ENCODE results near the gene OR2L8.

Gene OR2L8

GRCh38 chr1:247964933-247965332 lies 16.3 kb downstream of the OR2L8 start, which contains the start of gene OR2AK2:
Gene OR2AK2, plus strand, starts transcription at chr1:247965233. Its CDS starts 144 bp downstream, at chr1:247965377.
- TF ChIP-seq CTCF (IDR thresholded peaks at IDR 0.05; ENCODE audit: low read length, missing control alignments), result no peak
- no peak for DNase-seq (ENCODE audit: low read depth)
- H3K4me3 ChIP-seq (replicated peaks; ENCODE audit: low read depth, low read length), result no peak within 1 kb of the TSS

- DNase-seq (ENCODE audit: low read depth), result no peak
- no peak overlapping the region for H3K4me3 ChIP-seq (replicated peaks; ENCODE audit: low read depth, low read length)
- TF ChIP-seq CTCF (IDR thresholded peaks at IDR 0.05; ENCODE audit: low read length, missing control alignments), result no peak
Observed at GRCh38 chr1:247966532-247967204, 18.0 kb downstream of the OR2L8 start.

- no peak for DNase-seq (ENCODE audit: low read depth)
- TF ChIP-seq CTCF (IDR thresholded peaks at IDR 0.05; ENCODE audit: low read length, missing control alignments), result no peak
Observed at GRCh38 chr1:247992986-247993385, 44.3 kb downstream of the OR2L8 start.

GRCh38 chr1:247998811-247999210 lies 50.2 kb downstream of the OR2L8 start:
- no peak for TF ChIP-seq CTCF (IDR thresholded peaks at IDR 0.05; ENCODE audit: low read length, missing control alignments)
- no peak for DNase-seq (ENCODE audit: low read depth)
- H3K4me3 ChIP-seq (replicated peaks; ENCODE audit: low read depth, low read length), result no peak overlapping the region

More at GRCh38 chr1:247992986-247993385, 44.3 kb downstream of the OR2L8 start:
- no peak overlapping the region for H3K4me3 ChIP-seq (replicated peaks; ENCODE audit: low read depth, low read length)

All from fibroblast of pulmonary artery (primary cell).